CD14-positive monocyte (primary cell): Measurements from ENCODE around the gene ITSN1. TPM values are rescaled to one million over a fixed set of nuclear protein-coding genes. Genes with fewer than 3 reads are reported as not detected.

ENCODE experiments used
- DNase-seq, 3 donors: peaks; one replicate each; pipeline ENCODE4 v3.0.0-alpha.2; 2011 to 2022
- H2AFZ ChIP-seq: 2 replicates; pipeline ENCODE4 v1.6.0; 2012; ENCODE audit warnings: mild to moderate bottlenecking, low read depth, low read length, inconsistent platforms; ENCODE audit not compliant: insufficient read depth, poor library complexity, severe bottlenecking
- H3K27ac ChIP-seq, 2 donors: 1 replicate in 1 of 2; 2 replicates in 1 of 2; pipeline ENCODE4 v1.5.1; 2012 to 2013; ENCODE audit warnings: low read length in 2 of 2, control low read depth in 1 of 2, inconsistent platforms in 1 of 2, low read depth in 1 of 2, mild to moderate bottlenecking in 1 of 2
- H3K27me3 ChIP-seq, 2 donors: one replicate each; pipeline versions ENCODE4 v1.6.0 to v1.6.1; 2011 to 2013; ENCODE audit warnings: low read length in 2 of 2; ENCODE audit not compliant: control insufficient read depth in 2 of 2, insufficient read depth in 2 of 2
- H3K36me3 ChIP-seq, 2 donors: replicated peaks in 1 of 2; 1 replicate in 1 of 2; 2 replicates in 1 of 2; pipeline versions ENCODE4 v1.5.1 to v1.6.1; 2012 to 2013; ENCODE audit warnings: low read length in 2 of 2, control low read depth in 1 of 2, inconsistent platforms in 1 of 2, mild to moderate bottlenecking in 1 of 2; ENCODE audit not compliant: insufficient read depth in 2 of 2, control insufficient read depth in 1 of 2
- H3K4me1 ChIP-seq, 2 donors: 1 replicate in 1 of 2; 2 replicates in 1 of 2; pipeline versions ENCODE4 v1.5.1 to v1.6.1; 2012 to 2013; ENCODE audit warnings: low read length in 2 of 2, control low read depth in 1 of 2, inconsistent platforms in 1 of 2, mild to moderate bottlenecking in 1 of 2, moderate library complexity in 1 of 2; ENCODE audit not compliant: insufficient read depth in 2 of 2, control insufficient read depth in 1 of 2
- H3K4me2 ChIP-seq: replicated peaks from 2 replicates; pipeline ENCODE3; 2012; ENCODE audit warnings: low read length, moderate library complexity, mild to moderate bottlenecking; ENCODE audit not compliant: poor library complexity, severe bottlenecking; ENCODE audit errors: extremely low read depth
- H3K4me3 ChIP-seq, 3 experiments: fragments of 200-600 bp in 1 of 3; sonication (generic) in 1 of 3; replicated peaks in 1 of 3; 1 replicate in 2 of 3; 2 replicates in 1 of 3; pipeline ENCODE4 v1.5.1; 2011 to 2013; ENCODE audit warnings: low read length in 3 of 3, mild to moderate bottlenecking in 3 of 3, control low read depth in 2 of 3, low read depth in 2 of 3, inconsistent platforms in 1 of 3, moderate library complexity in 1 of 3
- H3K79me2 ChIP-seq: 2 replicates; pipeline ENCODE4 v1.6.0; 2012; ENCODE audit warnings: mild to moderate bottlenecking, control low read depth, inconsistent platforms, low read length, moderate library complexity; ENCODE audit not compliant: insufficient read depth
- H3K9ac ChIP-seq: 2 replicates; pipeline ENCODE4 v1.6.0; 2017; ENCODE audit warnings: low read length, mild to moderate bottlenecking; ENCODE audit not compliant: insufficient read depth, poor library complexity, severe bottlenecking
- H3K9me3 ChIP-seq, 2 donors: replicated peaks in 1 of 2; 1 replicate in 1 of 2; 2 replicates in 1 of 2; pipeline versions ENCODE4 v1.5.1 to v1.6.1; 2012 to 2013; ENCODE audit warnings: low read length in 2 of 2, control low read depth in 1 of 2; ENCODE audit not compliant: control insufficient read depth in 1 of 2, insufficient read depth in 1 of 2
- H4K20me1 ChIP-seq: 2 replicates; pipeline ENCODE4 v1.6.0; 2012; ENCODE audit warnings: mild to moderate bottlenecking, low read length, control low read depth, moderate library complexity; ENCODE audit not compliant: insufficient read depth
- H3K27ac Mint-ChIP-seq, 7 donors: one replicate each; pipeline ENCODE4 v1.8.0; 2020; ENCODE audit warnings: mild to moderate bottlenecking in 7 of 7, mixed read lengths in 7 of 7, moderate library complexity in 6 of 7, inconsistent platforms in 2 of 7
- H3K27me3 Mint-ChIP-seq, 3 donors: one replicate each; pipeline ENCODE4 v1.8.0; 2021 to 2022; ENCODE audit warnings: low read depth in 3 of 3, mild to moderate bottlenecking in 3 of 3, mixed read lengths in 3 of 3, moderate library complexity in 3 of 3, inconsistent platforms in 1 of 3
- H3K36me3 Mint-ChIP-seq, 2 donors: one replicate each; pipeline ENCODE4 v1.8.0; 2020; ENCODE audit warnings: mixed read lengths in 2 of 2, inconsistent platforms in 1 of 2, mild to moderate bottlenecking in 1 of 2
- H3K4me1 Mint-ChIP-seq: one replicate; pipeline ENCODE4 v1.8.0; 2020; ENCODE audit warnings: mild to moderate bottlenecking, mixed read lengths
- H3K4me3 Mint-ChIP-seq, 2 donors: one replicate each; pipeline ENCODE4 v1.8.0; 2020; ENCODE audit warnings: mild to moderate bottlenecking in 2 of 2, mixed read lengths in 2 of 2, moderate library complexity in 1 of 2
- H3K9me3 Mint-ChIP-seq, 7 donors: one replicate each; pipeline ENCODE4 v1.8.0; 2020 to 2022; ENCODE audit warnings: mixed read lengths in 7 of 7, mild to moderate bottlenecking in 6 of 7, moderate library complexity in 6 of 7, inconsistent platforms in 2 of 7
- CTCF ChIP-seq: fragments of 200-600 bp; IDR thresholded peaks from one replicate; pipeline ENCODE4 v1.8.0; 2022; ENCODE audit warnings: antibody characterized with exemption, mild to moderate bottlenecking
- WGBS: methylation state at CpG from one replicate; pipeline ENCODE4 v1.1.5; 2013; ENCODE audit warnings: missing lambda C conversion rate; ENCODE audit not compliant: insufficient coverage; 5-methylcytosine and 5-hydroxymethylcytosine counted together
- intact Hi-C, 2 donors: fragments of 100-400 bp; cut with micrococcal nuclease; formaldehyde crosslinking; loops; one replicate each; pipeline versions ENCODE4 v1.15.0 to v1.15.1; 2023
- polyA plus RNA-seq, 3 donors: library from polyadenylated mRNA; depleted of rRNA in 1 of 3; unstranded in 2 of 3; stranded (reverse) in 1 of 3; fragments of 300-500 nt in 2 of 3; fragments of >200 nt in 1 of 3; fragmentation: Illumina TruSeq in 2 of 3; gene quantifications; 1 replicate in 2 of 3; 2 replicates in 1 of 3; pipeline ENCODE4 v1.2.3, GENCODE V29; 2012 to 2021

The ITSN1 gene
- polyA plus RNA-seq, 3 donors, result 4.7 to 10.3 (median 5.1) TPM

- H3K36me3 Mint-ChIP-seq, result peaks cover 46 to 54% of the 10 kb centered on the region in 2 donors
- H3K9me3 ChIP-seq, result no peaks in the 10 kb centered on the region
- TF ChIP-seq CTCF, result no peak
- no peaks in the 10 kb centered on the region for H3K27me3 ChIP-seq
- no peak for DNase-seq
- H3K27ac Mint-ChIP-seq, result peak overlapping the region in 2 of 7 donors; percentile 15 to 31
- intact Hi-C loops, result no loop called here
- H3K9ac ChIP-seq, result no peak overlapping the region
- no peak overlapping the region for H2AFZ ChIP-seq
- no peaks in the 10 kb centered on the region for H3K4me1 Mint-ChIP-seq
- WGBS, result 100% methylated on average over 2 of the region's 5 CpGs
- H3K4me1 ChIP-seq, result no peaks in the 10 kb centered on the region
- no peaks in the 10 kb centered on the region for H3K79me2 ChIP-seq
- H3K27me3 Mint-ChIP-seq, result peaks cover 0 to 2% (median 0%) of the 10 kb centered on the region in 3 donors
- H3K4me3 ChIP-seq, result no peak overlapping the region
- H4K20me1 ChIP-seq, result no peaks in the 10 kb centered on the region
- H3K36me3 ChIP-seq, result peaks cover 14 to 23% of the 10 kb centered on the region in 2 donors
- H3K4me2 ChIP-seq, result no peak overlapping the region
- no peak overlapping the region for H3K4me3 Mint-ChIP-seq
- H3K27ac ChIP-seq, result no peak overlapping the region
- peaks cover 0 to 3% (median 0%) of the 10 kb centered on the region in 7 donors for H3K9me3 Mint-ChIP-seq
Measured at GRCh38 chr21:33834801-33835500, 192.7 kb downstream of the ITSN1 start.

- Histone ChIP-seq H3K9ac (no peak overlapping the region), H4K20me1 (no peaks in the 10 kb centered on the region), H3K4me1 (no peaks in the 10 kb centered on the region), H3K79me2 (no peaks in the 10 kb centered on the region), H3K36me3 (peaks cover 11 to 16% of the 10 kb centered on the region in 2 donors), H2AFZ (no peak overlapping the region), H3K4me2 (no peak overlapping the region), H3K27me3 (no peaks in the 10 kb centered on the region), H3K27ac (no peak overlapping the region), H3K9me3 (no peaks in the 10 kb centered on the region), H3K4me3 (no peak overlapping the region)
- Mint-ChIP-seq H3K27ac (peak overlapping the region in 1 of 7 donors; percentile 63), H3K36me3 (peaks cover 39 to 47% of the 10 kb centered on the region in 2 donors), H3K9me3 (peaks cover 0 to 3% (median 0%) of the 10 kb centered on the region in 7 donors), H3K4me1 (no peaks in the 10 kb centered on the region), H3K27me3 (peaks cover 0 to 2% (median 0%) of the 10 kb centered on the region in 3 donors), H3K4me3 (no peak overlapping the region)
- no peak for DNase-seq
- intact Hi-C loops, result no loop called here
- no peak for TF ChIP-seq CTCF
- WGBS, result no CpG with 5 or more reads among the region's 4 CpGs
Measured at GRCh38 chr21:33835920-33836319, 193.6 kb downstream of the ITSN1 start.
